Measurements from ENCODE around the gene MED15. TPM values are rescaled to one million over a fixed set of nuclear protein-coding genes. Genes with fewer than 3 reads are reported as not detected.

MED15 gene
- total and polyA plus RNA-seq, 4 donors, result 57.8 to 123 (median 69.1) TPM

- H3K36me3 ChIP-seq (ENCODE audit: control insufficient read depth in 4 of 4, insufficient read depth in 4 of 4, low read length in 4 of 4), result peaks cover 0 to 22% (median 14%) of the 10 kb centered on the region in 4 donors
- no peak for DNase-seq
Measured at GRCh38 chr22:20459862-20460261, 47.5 kb upstream of the MED15 start.

GRCh38 chr22:20463324-20464095 lies 43.9 kb upstream of the MED15 start:
- WGBS, 2 donors, result 28 to 45% methylated on average over 2 of the region's 2 CpGs
- Histone ChIP-seq H3K27ac (ENCODE audit: low read depth in 1 of 2, low read length in 1 of 2) (peak overlapping the region in 1 of 2 donors; percentile 71), H3K9me3 (ENCODE audit: control insufficient read depth in 4 of 4, insufficient read depth in 3 of 4, low read length in 3 of 4) (no peaks in the 10 kb centered on the region), H3K36me3 (ENCODE audit: control insufficient read depth in 4 of 4, insufficient read depth in 4 of 4, low read length in 4 of 4) (peaks cover 0 to 21% (median 11%) of the 10 kb centered on the region in 4 donors), H3K4me1 (ENCODE audit: control insufficient read depth in 5 of 5, insufficient read depth in 5 of 5, low read length in 5 of 5) (peaks cover 0 to 3% (median 0%) of the 10 kb centered on the region in 5 donors), H3K4me3 (peak overlapping the region; percentile 3), H3K9ac (ENCODE audit: insufficient read depth in 1 of 2, low read length in 2 of 2) (peak overlapping the region in 1 of 2 donors; percentile 25), H3K27me3 (ENCODE audit: control insufficient read depth in 3 of 3, insufficient read depth in 3 of 3, low read length in 2 of 3) (no peaks in the 10 kb centered on the region)
- ATAC-seq (ENCODE audit: insufficient read depth, low FRiP score), result peak; percentile 32
- TF ChIP-seq CTCF (IDR thresholded peaks at IDR 0.05; ENCODE audit: control extremely low read depth, extremely low read depth), result no peak
- DNase-seq, result no peak

More at GRCh38 chr22:20459862-20460261, 47.5 kb upstream of the MED15 start:
- 94 to 97% methylated on average over 4 of the region's 4 CpGs for WGBS, 2 donors
- Histone ChIP-seq H3K27me3 (ENCODE audit: control insufficient read depth in 3 of 3, insufficient read depth in 3 of 3, low read length in 2 of 3) (no peaks in the 10 kb centered on the region), H3K9me3 (ENCODE audit: control insufficient read depth in 4 of 4, insufficient read depth in 3 of 4, low read length in 3 of 4) (no peaks in the 10 kb centered on the region), H3K4me1 (ENCODE audit: control insufficient read depth in 5 of 5, insufficient read depth in 5 of 5, low read length in 5 of 5) (peaks cover 0 to 3% (median 0%) of the 10 kb centered on the region in 5 donors), H3K27ac (ENCODE audit: low read depth in 1 of 2, low read length in 1 of 2) (no peak overlapping the region), H3K4me3 (no peak overlapping the region), H3K9ac (ENCODE audit: insufficient read depth in 1 of 2, low read length in 2 of 2) (no peak overlapping the region)
- ATAC-seq (ENCODE audit: insufficient read depth, low FRiP score), result no peak
- no peak for TF ChIP-seq CTCF (IDR thresholded peaks at IDR 0.05; ENCODE audit: control extremely low read depth, extremely low read depth)

GRCh38 chr22:20464096-20464614 lies 43.3 kb upstream of the MED15 start:
- DNase-seq, result no peak
- no peak for ATAC-seq (ENCODE audit: insufficient read depth, low FRiP score)
- H3K9ac ChIP-seq (ENCODE audit: insufficient read depth in 1 of 2, low read length in 2 of 2), result no peak overlapping the region
- peak overlapping the region in 1 of 2 donors; percentile 71 for H3K27ac ChIP-seq (ENCODE audit: low read depth in 1 of 2, low read length in 1 of 2)
- H3K9me3 ChIP-seq (ENCODE audit: control insufficient read depth in 4 of 4, insufficient read depth in 3 of 4, low read length in 3 of 4), result no peaks in the 10 kb centered on the region
- no peak for TF ChIP-seq CTCF (IDR thresholded peaks at IDR 0.05; ENCODE audit: control extremely low read depth, extremely low read depth)
- H3K27me3 ChIP-seq (ENCODE audit: control insufficient read depth in 3 of 3, insufficient read depth in 3 of 3, low read length in 2 of 3), result no peaks in the 10 kb centered on the region
- peaks cover 0 to 19% (median 11%) of the 10 kb centered on the region in 4 donors for H3K36me3 ChIP-seq (ENCODE audit: control insufficient read depth in 4 of 4, insufficient read depth in 4 of 4, low read length in 4 of 4)
- no peak overlapping the region for H3K4me3 ChIP-seq
- 86 to 87% methylated on average over 11 of the region's 11 CpGs for WGBS, 2 donors
- H3K4me1 ChIP-seq (ENCODE audit: control insufficient read depth in 5 of 5, insufficient read depth in 5 of 5, low read length in 5 of 5), result peaks cover 0 to 3% (median 0%) of the 10 kb centered on the region in 5 donors
